HepG2 (cell line): Measurements from ENCODE around the gene AKNA.
"Not testable (repeated sequence)": the region's sequence is repeated elsewhere in the genome, so short reads cannot be mapped to it uniquely, and the experiment has no call there.

ENCODE experiments used
- EP300 ChIP-seq, 3 experiments: sonication (generic) in 1 of 3; formaldehyde crosslinking in 1 of 3; IDR thresholded peaks; 2 replicates each; pipeline versions ENCODE4 v1.5.1 to v1.6.1; 2011 to 2020; ENCODE audit warnings: low read depth in 2 of 3, low read length in 2 of 3, borderline replicate concordance in 1 of 3, improper control_type of control experiment in 1 of 3, mild to moderate bottlenecking in 1 of 3, missing genetic modification reagents in 1 of 3, moderate library complexity in 1 of 3
- HDAC6 ChIP-seq: fragments of 200-600 bp; sonication (generic); IDR thresholded peaks from 2 replicates; pipeline ENCODE4 v1.7.0; 2017; ENCODE audit warnings: mild to moderate bottlenecking, antibody characterized with exemption, low read length, low read depth
- RAD21 ChIP-seq: fragments of 450-650 bp; formaldehyde crosslinking; IDR thresholded peaks from 2 replicates; pipeline ENCODE4 v1.5.0; 2020; ENCODE audit warnings: mild to moderate bottlenecking
- ZNF20 ChIP-seq: sonication (generic); formaldehyde crosslinking; IDR thresholded peaks from 2 replicates; pipeline ENCODE4 v1.4.0; 2020; ENCODE audit warnings: mild to moderate bottlenecking, moderate library complexity, missing genetic modification reagents
- ZNF274 ChIP-seq: sonication (generic); formaldehyde crosslinking; IDR thresholded peaks from 2 replicates; pipeline ENCODE4 v1.5.1; 2020; ENCODE audit warnings: mild to moderate bottlenecking, missing genetic modification reagents
- TF ChIP-seq, protein P1 (sequence below): sonication (generic); formaldehyde crosslinking; conservative IDR thresholded peaks from 2 replicates; pipeline ENCODE4 v1.8.0; 2022; ENCODE audit warnings: low read depth, missing genetic modification reagents
- TF ChIP-seq, protein P2 (sequence below): sonication (generic); formaldehyde crosslinking; IDR thresholded peaks from 2 replicates; pipeline ENCODE4 v1.5.0; 2020; ENCODE audit warnings: mild to moderate bottlenecking, missing genetic modification reagents, moderate library complexity

DNA sequence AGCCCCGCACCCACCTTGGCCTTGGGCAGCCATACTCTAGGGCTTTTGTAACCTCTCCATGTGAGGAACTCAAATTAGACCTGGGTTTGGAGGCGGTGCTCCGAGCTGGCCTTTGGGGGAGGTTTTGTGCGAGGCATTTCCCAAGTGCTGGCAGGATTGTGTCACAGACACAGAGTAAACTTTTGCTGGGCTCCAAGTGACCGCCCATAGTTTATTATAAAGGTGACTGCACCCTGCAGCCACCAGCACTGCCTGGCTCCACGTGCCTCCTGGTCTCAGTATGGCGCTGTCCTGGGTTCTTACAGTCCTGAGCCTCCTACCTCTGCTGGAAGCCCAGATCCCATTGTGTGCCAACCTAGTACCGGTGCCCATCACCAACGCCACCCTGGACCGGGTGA, 58.2 kb downstream of the AKNA start, which contains the start of gene ORM2:
- not testable (repeated sequence) for TF ChIP-seq ZNF274; HDAC6; RAD21 (CRISPR knock-in tag); ZNF20 (CRISPR knock-in tag); EP300 (IDR thresholded peaks at IDR 0.05; ENCODE audit: low read depth in 2 of 2, low read length in 2 of 2); EP300 (CRISPR knock-in tag; IDR thresholded peaks at IDR 0.05; ENCODE audit: borderline replicate concordance)
- TF ChIP-seq, protein P1, sequence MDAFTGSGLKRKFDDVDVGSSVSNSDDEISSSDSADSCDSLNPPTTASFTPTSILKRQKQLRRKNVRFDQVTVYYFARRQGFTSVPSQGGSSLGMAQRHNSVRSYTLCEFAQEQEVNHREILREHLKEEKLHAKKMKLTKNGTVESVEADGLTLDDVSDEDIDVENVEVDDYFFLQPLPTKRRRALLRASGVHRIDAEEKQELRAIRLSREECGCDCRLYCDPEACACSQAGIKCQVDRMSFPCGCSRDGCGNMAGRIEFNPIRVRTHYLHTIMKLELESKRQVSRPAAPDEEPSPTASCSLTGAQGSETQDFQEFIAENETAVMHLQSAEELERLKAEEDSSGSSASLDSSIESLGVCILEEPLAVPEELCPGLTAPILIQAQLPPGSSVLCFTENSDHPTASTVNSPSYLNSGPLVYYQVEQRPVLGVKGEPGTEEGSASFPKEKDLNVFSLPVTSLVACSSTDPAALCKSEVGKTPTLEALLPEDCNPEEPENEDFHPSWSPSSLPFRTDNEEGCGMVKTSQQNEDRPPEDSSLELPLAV (CRISPR knock-in tag), result not testable (repeated sequence)
- TF ChIP-seq, protein P2, sequence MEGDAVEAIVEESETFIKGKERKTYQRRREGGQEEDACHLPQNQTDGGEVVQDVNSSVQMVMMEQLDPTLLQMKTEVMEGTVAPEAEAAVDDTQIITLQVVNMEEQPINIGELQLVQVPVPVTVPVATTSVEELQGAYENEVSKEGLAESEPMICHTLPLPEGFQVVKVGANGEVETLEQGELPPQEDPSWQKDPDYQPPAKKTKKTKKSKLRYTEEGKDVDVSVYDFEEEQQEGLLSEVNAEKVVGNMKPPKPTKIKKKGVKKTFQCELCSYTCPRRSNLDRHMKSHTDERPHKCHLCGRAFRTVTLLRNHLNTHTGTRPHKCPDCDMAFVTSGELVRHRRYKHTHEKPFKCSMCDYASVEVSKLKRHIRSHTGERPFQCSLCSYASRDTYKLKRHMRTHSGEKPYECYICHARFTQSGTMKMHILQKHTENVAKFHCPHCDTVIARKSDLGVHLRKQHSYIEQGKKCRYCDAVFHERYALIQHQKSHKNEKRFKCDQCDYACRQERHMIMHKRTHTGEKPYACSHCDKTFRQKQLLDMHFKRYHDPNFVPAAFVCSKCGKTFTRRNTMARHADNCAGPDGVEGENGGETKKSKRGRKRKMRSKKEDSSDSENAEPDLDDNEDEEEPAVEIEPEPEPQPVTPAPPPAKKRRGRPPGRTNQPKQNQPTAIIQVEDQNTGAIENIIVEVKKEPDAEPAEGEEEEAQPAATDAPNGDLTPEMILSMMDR (CRISPR knock-in tag), result not testable (repeated sequence)
